Trophoblast cell (in vitro differentiated cells and primary cell): ENCODE measurements around the gene ZNF624.

ENCODE experiments used
- DNase-seq, 2 donors: peaks; one replicate each; pipeline ENCODE4 v3.0.0-alpha.2; 2016
- H2AFZ ChIP-seq: 2 replicates; pipeline ENCODE4 v1.6.1; 2013; ENCODE audit warnings: low read length, moderate library complexity, mild to moderate bottlenecking; ENCODE audit not compliant: insufficient read depth, poor library complexity
- H2AK5ac ChIP-seq: 2 replicates; pipeline ENCODE4 v1.6.1; 2013; ENCODE audit warnings: mild to moderate bottlenecking, low read length
- H2BK120ac ChIP-seq: 2 replicates; pipeline ENCODE4 v1.6.1; 2013; ENCODE audit warnings: low read length, mild to moderate bottlenecking, moderate library complexity; ENCODE audit not compliant: insufficient read depth, poor library complexity
- H2BK12ac ChIP-seq: 2 replicates; pipeline ENCODE4 v1.6.1; 2013; ENCODE audit warnings: mild to moderate bottlenecking, low read length, moderate library complexity
- H2BK5ac ChIP-seq: 2 replicates; pipeline ENCODE4 v1.6.1; 2013; ENCODE audit warnings: low read length, low read depth, moderate library complexity, mild to moderate bottlenecking; ENCODE audit not compliant: poor library complexity
- H3K14ac ChIP-seq: 2 replicates; pipeline ENCODE4 v1.6.1; 2013; ENCODE audit warnings: mild to moderate bottlenecking, low read length
- H3K18ac ChIP-seq: 2 replicates; pipeline ENCODE4 v1.6.1; 2013; ENCODE audit warnings: mild to moderate bottlenecking, low read length
- H3K23ac ChIP-seq: 2 replicates; pipeline ENCODE4 v1.6.1; 2013; ENCODE audit warnings: low read length
- H3K27ac ChIP-seq: 2 replicates; pipeline ENCODE4 v1.5.1; 2013; ENCODE audit warnings: low read depth, mild to moderate bottlenecking, inconsistent platforms, low read length, moderate library complexity
- H3K27me3 ChIP-seq: 2 replicates; pipeline ENCODE4 v1.6.1; 2013; ENCODE audit warnings: inconsistent platforms, mild to moderate bottlenecking, low read length, moderate library complexity; ENCODE audit not compliant: insufficient read depth
- H3K36me3 ChIP-seq, 2 experiments: 1 replicate in 1 of 2; 2 replicates in 1 of 2; pipeline ENCODE4 v1.6.1; 2013; ENCODE audit warnings: low read length in 2 of 2, mild to moderate bottlenecking in 2 of 2, moderate library complexity in 1 of 2; ENCODE audit not compliant: insufficient read depth in 2 of 2, control insufficient read depth in 1 of 2
- H3K4ac ChIP-seq: 2 replicates; pipeline ENCODE4 v1.6.1; 2013; ENCODE audit warnings: low read depth, mild to moderate bottlenecking, low read length, moderate library complexity
- H3K4me1 ChIP-seq, 2 experiments: 1 replicate in 1 of 2; 2 replicates in 1 of 2; pipeline ENCODE4 v1.6.1; 2013; ENCODE audit warnings: low read length in 2 of 2, mild to moderate bottlenecking in 2 of 2, moderate library complexity in 1 of 2; ENCODE audit not compliant: insufficient read depth in 2 of 2, control insufficient read depth in 1 of 2
- H3K4me2 ChIP-seq: 2 replicates; pipeline ENCODE4 v1.6.1; 2013; ENCODE audit warnings: inconsistent platforms, mild to moderate bottlenecking, low read length, moderate library complexity
- H3K4me3 ChIP-seq: 2 replicates; pipeline ENCODE4 v1.5.1; 2013; ENCODE audit warnings: mild to moderate bottlenecking, low read depth, low read length, inconsistent platforms
- H3K79me1 ChIP-seq: one replicate; pipeline ENCODE4 v1.6.1; 2013; ENCODE audit warnings: low read length
- H3K79me2 ChIP-seq: 2 replicates; pipeline ENCODE4 v1.6.1; 2013; ENCODE audit warnings: low read length, mild to moderate bottlenecking; ENCODE audit not compliant: control insufficient read depth, insufficient read depth, poor library complexity
- H3K9ac ChIP-seq: 2 replicates; pipeline ENCODE4 v1.6.1; 2013; ENCODE audit warnings: mild to moderate bottlenecking, low read length
- H3K9me3 ChIP-seq: 2 replicates; pipeline ENCODE4 v1.6.1; 2013; ENCODE audit warnings: low read depth, mild to moderate bottlenecking, control low read depth, inconsistent platforms, low read length; ENCODE audit not compliant: insufficient read depth
- H4K12ac ChIP-seq: 2 replicates; pipeline ENCODE4 v1.6.1; 2013; ENCODE audit warnings: low read depth, mild to moderate bottlenecking, low read length, moderate library complexity
- H4K8ac ChIP-seq: 2 replicates; pipeline ENCODE4 v1.6.1; 2013; ENCODE audit warnings: low read depth, mild to moderate bottlenecking, low read length, moderate library complexity
- H4K91ac ChIP-seq: one replicate; pipeline ENCODE4 v1.6.1; 2013; ENCODE audit warnings: low read depth, mild to moderate bottlenecking, low read length, moderate library complexity
- WGBS: extraction: QIAGEN DNeasy Blood & Tissue Kit; methylation state at CpG from one replicate; pipeline ENCODE4 v1.1.7; 2013; ENCODE audit warnings: missing lambda C conversion rate; ENCODE audit not compliant: insufficient read length, insufficient coverage; ENCODE audit errors: extremely low coverage; 5-methylcytosine and 5-hydroxymethylcytosine counted together

ZNF624 gene

GRCh38 chr17:16623282-16623681, 30.4 kb downstream of the ZNF624 start:
- H3K14ac ChIP-seq, result no peak overlapping the region
- H3K4me1 ChIP-seq, result no peaks in the 10 kb centered on the region
- H3K79me1 ChIP-seq, result no peaks in the 10 kb centered on the region
- H3K4ac ChIP-seq, result no peak overlapping the region
- no peak overlapping the region for H4K91ac ChIP-seq
- H3K27ac ChIP-seq, result no peak overlapping the region
- H3K9me3 ChIP-seq, result peaks cover 11% of the 10 kb centered on the region
- no peak overlapping the region for H3K4me2 ChIP-seq
- no peak overlapping the region for H3K4me3 ChIP-seq
- H2BK12ac ChIP-seq, result no peak overlapping the region
- no peak overlapping the region for H2AK5ac ChIP-seq
- no peak overlapping the region for H4K12ac ChIP-seq
- H2AFZ ChIP-seq, result no peak overlapping the region
- no peaks in the 10 kb centered on the region for H3K79me2 ChIP-seq
- no peak overlapping the region for H3K18ac ChIP-seq
- H2BK5ac ChIP-seq, result no peak overlapping the region
- peaks cover 11 to 14% of the 10 kb centered on the region in 2 experiments for H3K36me3 ChIP-seq
- H4K8ac ChIP-seq, result no peak overlapping the region
- no CpG with 5 or more reads among the region's 6 CpGs for WGBS
- H2BK120ac ChIP-seq, result no peak overlapping the region
- no peak overlapping the region for H3K23ac ChIP-seq
- DNase-seq, result no peak
- H3K27me3 ChIP-seq, result no peaks in the 10 kb centered on the region
- no peak overlapping the region for H3K9ac ChIP-seq

GRCh38 chr17:16622540-16623277, 30.9 kb downstream of the ZNF624 start:
- Histone ChIP-seq H2AK5ac (no peak overlapping the region), H3K4me1 (no peaks in the 10 kb centered on the region), H3K18ac (no peak overlapping the region), H2BK120ac (no peak overlapping the region), H4K12ac (no peak overlapping the region), H2AFZ (no peak overlapping the region), H3K9ac (no peak overlapping the region), H3K4me3 (no peak overlapping the region), H3K27me3 (no peaks in the 10 kb centered on the region), H3K4me2 (no peak overlapping the region), H3K79me1 (no peaks in the 10 kb centered on the region), H3K27ac (no peak overlapping the region), H3K9me3 (peaks cover 12% of the 10 kb centered on the region), H2BK5ac (no peak overlapping the region), H2BK12ac (no peak overlapping the region), H4K8ac (no peak overlapping the region), H3K36me3 (peaks cover 11 to 14% of the 10 kb centered on the region in 2 experiments), H3K23ac (no peak overlapping the region), H3K4ac (no peak overlapping the region), H3K14ac (no peak overlapping the region), H3K79me2 (no peaks in the 10 kb centered on the region), H4K91ac (no peak overlapping the region)
- DNase-seq, result no peak
- WGBS, result no CpG with 5 or more reads among the region's 5 CpGs

GRCh38 chr17:16617481-16618060, 36.1 kb downstream of the ZNF624 start:
- no peak overlapping the region for H3K9ac ChIP-seq
- no peaks in the 10 kb centered on the region for H3K79me2 ChIP-seq
- H2BK120ac ChIP-seq, result no peak overlapping the region
- H3K23ac ChIP-seq, result no peak overlapping the region
- no peak overlapping the region for H3K4ac ChIP-seq
- H3K36me3 ChIP-seq, result peaks cover 2% of the 10 kb centered on the region in 2 experiments
- H2AFZ ChIP-seq, result no peak overlapping the region
- H3K18ac ChIP-seq, result no peak overlapping the region
- H3K27ac ChIP-seq, result no peak overlapping the region
- DNase-seq, result no peak
- no peak overlapping the region for H2BK5ac ChIP-seq
- no peaks in the 10 kb centered on the region for H3K4me1 ChIP-seq
- H3K27me3 ChIP-seq, result no peaks in the 10 kb centered on the region
- H3K4me2 ChIP-seq, result no peak overlapping the region
- H4K8ac ChIP-seq, result no peak overlapping the region
- peaks cover 9% of the 10 kb centered on the region for H3K9me3 ChIP-seq
- H3K4me3 ChIP-seq, result no peak overlapping the region
- no peak overlapping the region for H2BK12ac ChIP-seq
- H4K12ac ChIP-seq, result no peak overlapping the region
- no peaks in the 10 kb centered on the region for H3K79me1 ChIP-seq
- H3K14ac ChIP-seq, result no peak overlapping the region
- WGBS, result no CpG with 5 or more reads among the region's 53 CpGs
- no peak overlapping the region for H2AK5ac ChIP-seq
- no peak overlapping the region for H4K91ac ChIP-seq

GRCh38 chr17:16599537-16599936, 54.1 kb downstream of the ZNF624 start:
- Histone ChIP-seq H3K4me3 (no peak overlapping the region), H3K27me3 (no peaks in the 10 kb centered on the region), H3K4ac (no peak overlapping the region), H3K23ac (no peak overlapping the region), H3K9ac (no peak overlapping the region), H4K91ac (no peak overlapping the region), H3K4me2 (no peak overlapping the region), H3K27ac (no peak overlapping the region), H2AFZ (no peak overlapping the region), H4K12ac (no peak overlapping the region), H3K4me1 (no peaks in the 10 kb centered on the region), H2BK5ac (no peak overlapping the region), H2BK12ac (no peak overlapping the region), H4K8ac (no peak overlapping the region), H3K79me1 (no peaks in the 10 kb centered on the region), H2BK120ac (no peak overlapping the region), H3K79me2 (no peaks in the 10 kb centered on the region), H3K36me3 (no peaks in the 10 kb centered on the region), H3K14ac (no peak overlapping the region), H2AK5ac (no peak overlapping the region), H3K18ac (no peak overlapping the region), H3K9me3 (peaks cover 13% of the 10 kb centered on the region)
- WGBS, result no CpG with 5 or more reads among the region's 5 CpGs
- DNase-seq, result no peak
